ENCODE results near the gene SLC15A3.

SLC15A3 gene

GRCh38 chr11:60945295-60945667, 6.7 kb downstream of the SLC15A3 start:
- no peak for DNase-seq (ENCODE audit: low spot score)

GRCh38 chr11:60944490-60945294, 7.3 kb downstream of the SLC15A3 start:
- no peak for DNase-seq (ENCODE audit: low spot score)

GRCh38 chr11:60942970-60943565, 8.9 kb downstream of the SLC15A3 start:
- DNase-seq (ENCODE audit: low spot score), result no peak

GRCh38 chr11:60942219-60942618, 9.8 kb downstream of the SLC15A3 start:
- DNase-seq (ENCODE audit: low spot score), result no peak

- DNase-seq (ENCODE audit: low spot score), result no peak
Observed at GRCh38 chr11:60941371-60942119, 10.4 kb downstream of the SLC15A3 start.

- no peak for DNase-seq (ENCODE audit: low spot score)
Observed at GRCh38 chr11:60939855-60940254, 12.1 kb downstream of the SLC15A3 start.

GRCh38 chr11:60939301-60939700, 12.7 kb downstream of the SLC15A3 start:
- no peak for DNase-seq (ENCODE audit: low spot score)

- DNase-seq (ENCODE audit: low spot score), result no peak
Observed at GRCh38 chr11:60938500-60938899, 13.5 kb downstream of the SLC15A3 start.

GRCh38 chr11:60937811-60938210, 14.2 kb downstream of the SLC15A3 start:
- DNase-seq (ENCODE audit: low spot score), result no peak

GRCh38 chr11:60937144-60937527, 14.8 kb downstream of the SLC15A3 start:
- no peak for DNase-seq (ENCODE audit: low spot score)

- DNase-seq (ENCODE audit: low spot score), result no peak
Observed at GRCh38 chr11:60936467-60937143, 15.4 kb downstream of the SLC15A3 start.

GRCh38 chr11:60935676-60936442, 16.1 kb downstream of the SLC15A3 start:
- DNase-seq (ENCODE audit: low spot score), result no peak

GRCh38 chr11:60934790-60935605, 17.0 kb downstream of the SLC15A3 start:
- DNase-seq (ENCODE audit: low spot score), result no peak

- no peak for DNase-seq (ENCODE audit: low spot score)
Observed at GRCh38 chr11:60934124-60934789, 17.7 kb downstream of the SLC15A3 start.

- DNase-seq (ENCODE audit: low spot score), result no peak
Observed at GRCh38 chr11:60933416-60934123, 18.4 kb downstream of the SLC15A3 start.

- DNase-seq (ENCODE audit: low spot score), result no peak
Observed at GRCh38 chr11:60932605-60933356, 19.2 kb downstream of the SLC15A3 start.

- DNase-seq (ENCODE audit: low spot score), result no peak
Observed at GRCh38 chr11:60931917-60932316, 20.1 kb downstream of the SLC15A3 start.

- DNase-seq (ENCODE audit: low spot score), result no peak
Observed at GRCh38 chr11:60930394-60930793, 21.6 kb downstream of the SLC15A3 start.

- DNase-seq (ENCODE audit: low spot score), result no peak
Observed at GRCh38 chr11:60929764-60930163, 22.2 kb downstream of the SLC15A3 start.

All from AG08395 (cell line).